Sigmoid colon (tissue), 7 donors: Measurements from ENCODE around the gene PARP4. TPM values are rescaled to one million over a fixed set of nuclear protein-coding genes. Genes with fewer than 3 reads are reported as not detected.

ENCODE experiments used
- polyA plus RNA-seq, 3 donors: library from polyadenylated mRNA; stranded (reverse); fragments of 200-250 nt; gene quantifications; one replicate each; pipeline ENCODE4 v1.2.3, GENCODE V29; 2013
- total RNA-seq, 4 donors: library from RNA; depleted of rRNA; stranded (reverse); fragments of >200 nt; gene quantifications; one replicate each; pipeline ENCODE4 v1.1.0, GENCODE V29; 2016
- donor health status: healthy with polysubstance abuse.
- donor health status: Bipolar disorder and iron deficiency.
- donor health status: healthy.

Gene PARP4
- total and polyA plus RNA-seq, 7 donors: 29.4 to 54.3 (median 41.8) TPM

Other genes with a start within 250 kb of the PARP4 start
- gene C1QTNF9, start 203.2 kb downstream of the PARP4 start, total RNA-seq: 1 to 10 TPM in 1 of 4 donors, under 1 TPM in 1, not detected in 2; 0.82 to 2.2 TPM
- under 1 TPM in 1 of 3 donors, not detected in 2; 0.19 TPM for gene C1QTNF9, start 203.2 kb downstream of the PARP4 start, polyA plus RNA-seq
- not detected for gene ATP12A, start 167.6 kb upstream of the PARP4 start, total RNA-seq
- gene ATP12A, start 167.6 kb upstream of the PARP4 start, polyA plus RNA-seq: not detected